Measurements from ENCODE around the gene PREP.

DNA sequence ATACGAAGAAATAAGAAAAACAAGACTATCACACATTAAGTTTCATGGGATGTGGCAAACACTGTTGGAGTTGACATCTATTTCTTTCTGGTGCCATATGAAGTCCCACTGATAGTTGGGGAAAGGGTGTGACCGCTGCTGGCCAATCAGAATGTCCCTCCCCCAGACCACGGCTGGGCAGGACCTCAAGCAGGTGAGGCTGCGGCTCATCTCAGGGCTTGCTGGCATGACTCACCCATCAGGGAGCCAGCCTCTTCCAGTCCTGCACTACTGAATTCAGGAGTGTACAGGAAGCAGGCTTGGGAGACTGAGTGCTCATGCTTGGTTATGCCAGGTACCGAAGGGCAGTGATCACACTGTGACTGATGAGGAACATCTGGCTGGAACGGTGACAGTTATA lies 18.9 kb downstream of the PREP start:
- TF ChIP-seq, protein P1, sequence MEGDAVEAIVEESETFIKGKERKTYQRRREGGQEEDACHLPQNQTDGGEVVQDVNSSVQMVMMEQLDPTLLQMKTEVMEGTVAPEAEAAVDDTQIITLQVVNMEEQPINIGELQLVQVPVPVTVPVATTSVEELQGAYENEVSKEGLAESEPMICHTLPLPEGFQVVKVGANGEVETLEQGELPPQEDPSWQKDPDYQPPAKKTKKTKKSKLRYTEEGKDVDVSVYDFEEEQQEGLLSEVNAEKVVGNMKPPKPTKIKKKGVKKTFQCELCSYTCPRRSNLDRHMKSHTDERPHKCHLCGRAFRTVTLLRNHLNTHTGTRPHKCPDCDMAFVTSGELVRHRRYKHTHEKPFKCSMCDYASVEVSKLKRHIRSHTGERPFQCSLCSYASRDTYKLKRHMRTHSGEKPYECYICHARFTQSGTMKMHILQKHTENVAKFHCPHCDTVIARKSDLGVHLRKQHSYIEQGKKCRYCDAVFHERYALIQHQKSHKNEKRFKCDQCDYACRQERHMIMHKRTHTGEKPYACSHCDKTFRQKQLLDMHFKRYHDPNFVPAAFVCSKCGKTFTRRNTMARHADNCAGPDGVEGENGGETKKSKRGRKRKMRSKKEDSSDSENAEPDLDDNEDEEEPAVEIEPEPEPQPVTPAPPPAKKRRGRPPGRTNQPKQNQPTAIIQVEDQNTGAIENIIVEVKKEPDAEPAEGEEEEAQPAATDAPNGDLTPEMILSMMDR (IDR thresholded peaks at IDR 0.05), result no peak
- no peak for TF ChIP-seq POLR2A (IDR thresholded peaks at IDR 0.05)
